HG03139 (cell line): ENCODE data around the gene SART1.

ENCODE experiments used
- ATAC-seq: cut with Tn5 transposase; IDR thresholded peaks from one replicate; pipeline ENCODE4 v1.9.1; 2021; ENCODE audit not compliant: unreplicated experiment

The SART1 gene, protein sequence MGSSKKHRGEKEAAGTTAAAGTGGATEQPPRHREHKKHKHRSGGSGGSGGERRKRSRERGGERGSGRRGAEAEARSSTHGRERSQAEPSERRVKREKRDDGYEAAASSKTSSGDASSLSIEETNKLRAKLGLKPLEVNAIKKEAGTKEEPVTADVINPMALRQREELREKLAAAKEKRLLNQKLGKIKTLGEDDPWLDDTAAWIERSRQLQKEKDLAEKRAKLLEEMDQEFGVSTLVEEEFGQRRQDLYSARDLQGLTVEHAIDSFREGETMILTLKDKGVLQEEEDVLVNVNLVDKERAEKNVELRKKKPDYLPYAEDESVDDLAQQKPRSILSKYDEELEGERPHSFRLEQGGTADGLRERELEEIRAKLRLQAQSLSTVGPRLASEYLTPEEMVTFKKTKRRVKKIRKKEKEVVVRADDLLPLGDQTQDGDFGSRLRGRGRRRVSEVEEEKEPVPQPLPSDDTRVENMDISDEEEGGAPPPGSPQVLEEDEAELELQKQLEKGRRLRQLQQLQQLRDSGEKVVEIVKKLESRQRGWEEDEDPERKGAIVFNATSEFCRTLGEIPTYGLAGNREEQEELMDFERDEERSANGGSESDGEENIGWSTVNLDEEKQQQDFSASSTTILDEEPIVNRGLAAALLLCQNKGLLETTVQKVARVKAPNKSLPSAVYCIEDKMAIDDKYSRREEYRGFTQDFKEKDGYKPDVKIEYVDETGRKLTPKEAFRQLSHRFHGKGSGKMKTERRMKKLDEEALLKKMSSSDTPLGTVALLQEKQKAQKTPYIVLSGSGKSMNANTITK

DNA sequence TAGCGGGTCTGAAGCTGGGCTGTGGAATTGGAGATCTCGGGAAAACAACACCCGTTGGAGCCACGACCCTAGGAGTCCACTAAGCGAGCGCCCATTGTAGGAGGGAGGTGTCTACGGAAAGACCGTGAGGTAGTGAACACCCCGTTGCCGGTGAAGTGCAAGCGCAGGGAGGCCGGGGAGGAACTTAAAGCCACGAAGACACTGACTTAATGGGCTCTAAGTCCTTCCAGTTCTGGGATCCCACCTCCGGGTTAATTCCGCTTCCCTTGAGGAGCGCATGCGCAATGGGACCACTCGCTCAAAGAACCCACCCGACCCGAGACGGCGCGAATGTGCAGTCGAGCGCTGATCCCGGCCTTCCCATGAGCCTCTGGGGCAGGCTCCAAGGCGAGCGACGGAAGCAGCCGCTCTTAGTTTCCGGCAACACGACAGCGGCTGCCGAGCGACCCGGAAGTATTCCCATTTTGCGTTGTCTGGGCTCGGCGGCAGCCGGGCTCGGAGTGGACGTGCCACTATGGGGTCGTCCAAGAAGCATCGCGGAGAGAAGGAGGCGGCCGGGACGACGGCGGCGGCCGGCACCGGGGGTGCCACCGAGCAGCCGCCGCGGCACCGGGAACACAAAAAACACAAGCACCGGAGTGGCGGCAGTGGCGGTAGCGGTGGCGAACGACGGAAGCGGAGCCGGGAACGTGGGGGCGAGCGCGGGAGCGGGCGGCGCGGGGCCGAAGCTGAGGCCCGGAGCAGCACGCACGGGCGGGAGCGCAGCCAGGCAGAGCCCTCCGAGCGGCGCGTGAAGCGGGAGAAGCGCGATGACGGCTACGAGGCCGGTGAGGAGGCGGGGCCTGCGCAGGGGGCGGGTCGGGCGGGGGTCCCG is at the start of gene SART1:
SART1 (plus strand) TSS at position 468 of the 874 bp plus-strand sequence; CDS start at position 515, 47 bp downstream.
- peak; percentile 82 for ATAC-seq

DNA sequence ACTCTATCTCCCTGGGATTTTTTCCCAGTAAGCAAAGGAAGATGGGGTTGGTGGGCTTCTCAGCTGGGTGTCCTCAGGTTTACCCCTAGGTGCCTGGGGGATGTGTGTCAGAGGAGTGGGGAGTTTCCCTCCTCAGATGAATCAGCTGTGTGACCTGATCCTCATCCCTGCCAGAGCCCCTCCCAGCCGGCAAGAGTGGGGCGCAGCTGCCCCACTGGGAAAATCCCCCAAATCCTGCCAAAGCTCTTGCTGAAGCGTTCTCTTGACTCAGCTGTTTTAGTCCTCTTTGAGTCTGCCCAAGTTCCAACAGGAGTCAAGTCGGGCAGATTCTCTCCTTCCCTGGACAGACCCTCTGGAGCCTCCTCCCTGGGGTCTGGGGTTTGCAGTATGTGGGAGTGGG is 48.7 kb upstream of the SART1 start:
- no peak for ATAC-seq

DNA sequence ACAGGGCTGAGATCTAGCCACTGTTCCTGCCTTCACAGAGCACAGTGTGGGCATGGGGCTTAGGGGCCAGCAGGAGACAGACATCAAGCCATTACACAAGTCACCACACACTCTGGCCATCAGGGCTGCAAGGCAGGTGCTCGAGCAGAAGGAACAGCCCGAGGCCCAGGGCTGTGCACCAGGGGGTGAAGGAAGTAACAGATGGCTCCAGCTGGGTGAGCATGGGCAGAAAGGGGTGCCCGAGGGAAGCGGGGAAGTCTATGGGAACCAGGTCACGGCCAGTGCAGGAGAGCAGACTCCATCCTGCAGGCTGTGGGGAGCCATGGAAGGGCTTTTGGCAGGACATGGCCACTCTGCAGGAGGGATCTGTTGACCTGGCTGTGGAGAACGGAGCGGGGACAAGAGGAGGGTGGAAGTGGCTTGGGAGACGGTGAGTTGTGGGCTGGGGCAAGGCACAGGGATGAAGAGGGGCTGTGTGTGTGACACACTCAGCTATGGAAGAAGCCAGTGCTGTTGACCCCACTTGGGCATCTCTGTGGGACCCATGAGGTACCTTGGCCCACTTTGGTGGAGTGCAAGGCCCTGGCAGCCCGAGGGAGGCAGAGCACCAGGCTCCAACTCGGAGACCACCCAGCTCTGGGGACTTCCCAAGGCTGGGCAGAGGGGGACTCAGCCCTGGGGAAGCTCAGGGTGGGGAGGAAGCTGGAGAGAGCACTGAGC is 46.3 kb upstream of the SART1 start:
- ATAC-seq, result no peak

DNA sequence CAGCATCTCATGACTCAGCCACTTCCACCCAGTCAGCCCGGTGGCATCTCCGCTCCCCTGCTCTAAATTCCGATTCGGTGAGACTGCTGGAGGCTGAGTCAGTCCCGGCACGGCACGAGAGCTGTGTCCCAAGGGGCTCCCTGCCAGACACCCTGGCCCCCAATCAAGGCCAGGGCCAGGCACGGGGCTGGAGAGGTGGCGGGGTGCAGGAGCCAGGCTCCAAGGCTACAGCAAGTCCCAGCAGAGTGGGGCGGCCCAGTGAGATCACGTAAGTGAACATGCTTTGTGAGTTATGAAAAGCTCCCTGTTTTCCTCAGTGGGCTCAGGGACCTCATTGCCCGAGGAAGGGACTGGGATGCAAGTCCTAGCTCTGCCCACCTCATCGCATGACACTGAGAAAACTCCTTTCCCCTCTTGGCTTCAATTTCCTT is 45.7 kb upstream of the SART1 start:
- ATAC-seq, result no peak

DNA sequence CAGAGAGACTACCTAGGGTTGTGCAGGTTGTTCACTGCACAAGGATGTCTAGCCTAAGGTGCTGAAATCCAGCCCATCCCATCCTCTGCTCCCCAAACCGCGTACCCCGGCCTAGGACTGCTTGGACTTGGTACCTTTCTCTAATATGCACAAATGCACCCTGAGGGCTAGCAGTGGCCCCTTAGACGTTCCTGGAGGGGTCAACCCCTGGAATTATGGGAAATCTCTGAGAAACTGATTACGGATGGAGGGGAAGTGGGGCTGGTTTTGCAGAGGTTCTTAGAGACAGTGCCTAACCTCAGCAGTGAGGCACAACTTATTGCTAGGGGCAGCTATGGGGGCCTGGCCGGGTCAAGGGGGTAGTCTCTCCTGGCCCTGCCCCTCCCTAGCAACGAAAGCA is 45.1 kb upstream of the SART1 start:
- no peak for ATAC-seq

DNA sequence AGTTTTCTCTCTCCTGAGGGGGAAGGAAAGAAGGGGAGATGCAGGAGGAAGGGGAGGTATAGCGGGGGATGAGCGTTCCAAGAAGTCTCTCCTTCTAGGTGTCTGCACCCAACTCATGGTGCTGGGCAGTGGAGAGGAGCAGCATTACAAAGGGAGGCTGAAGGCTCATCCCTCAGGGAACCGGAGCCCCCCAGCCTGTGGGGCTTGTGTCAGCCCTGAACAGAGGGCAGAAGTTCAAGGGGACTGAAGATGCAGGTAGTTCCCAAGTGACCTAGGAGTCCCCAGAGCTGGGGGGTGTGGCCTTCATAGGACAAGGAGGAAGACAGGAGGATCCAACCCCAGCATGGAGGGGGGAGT is 44.5 kb upstream of the SART1 start:
- no peak for ATAC-seq

DNA sequence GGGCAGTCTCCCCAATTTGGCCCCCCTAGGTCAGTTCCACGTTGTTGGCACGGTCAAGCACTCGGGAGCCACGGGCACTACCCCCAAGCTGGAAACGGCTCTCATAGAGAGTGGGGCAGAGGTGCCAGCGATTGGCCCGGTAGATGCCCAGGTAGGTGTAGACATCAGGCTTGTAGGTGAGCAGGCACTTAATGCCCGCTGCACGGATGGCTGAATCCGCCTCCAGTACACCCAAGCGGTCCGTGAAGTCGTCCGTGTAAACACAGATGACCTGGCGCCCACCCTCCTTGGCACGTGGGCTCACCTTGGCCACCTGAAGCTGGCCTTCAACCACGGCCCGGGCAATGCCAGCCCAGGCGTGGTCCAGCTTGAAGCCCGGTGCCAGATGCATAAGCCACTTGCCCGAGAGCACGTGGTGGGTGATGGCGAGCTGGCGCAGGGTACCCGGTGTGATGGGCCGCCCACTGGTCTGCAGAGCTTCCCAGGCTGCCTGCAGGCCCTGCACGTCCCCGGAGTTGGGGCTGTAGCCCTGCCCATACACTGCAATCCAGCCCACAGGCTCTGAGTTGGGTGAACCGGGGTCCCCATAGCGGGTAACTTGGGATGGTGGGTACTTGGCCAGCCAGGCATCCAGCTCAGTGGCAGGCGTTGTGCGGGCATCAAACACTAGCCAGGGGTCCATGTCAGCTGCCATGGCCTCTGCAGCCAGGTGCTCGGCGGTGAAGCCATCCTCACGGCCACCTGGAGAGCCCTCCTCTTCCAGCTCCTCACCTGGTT is 43.9 kb upstream of the SART1 start:
- no peak for ATAC-seq

DNA sequence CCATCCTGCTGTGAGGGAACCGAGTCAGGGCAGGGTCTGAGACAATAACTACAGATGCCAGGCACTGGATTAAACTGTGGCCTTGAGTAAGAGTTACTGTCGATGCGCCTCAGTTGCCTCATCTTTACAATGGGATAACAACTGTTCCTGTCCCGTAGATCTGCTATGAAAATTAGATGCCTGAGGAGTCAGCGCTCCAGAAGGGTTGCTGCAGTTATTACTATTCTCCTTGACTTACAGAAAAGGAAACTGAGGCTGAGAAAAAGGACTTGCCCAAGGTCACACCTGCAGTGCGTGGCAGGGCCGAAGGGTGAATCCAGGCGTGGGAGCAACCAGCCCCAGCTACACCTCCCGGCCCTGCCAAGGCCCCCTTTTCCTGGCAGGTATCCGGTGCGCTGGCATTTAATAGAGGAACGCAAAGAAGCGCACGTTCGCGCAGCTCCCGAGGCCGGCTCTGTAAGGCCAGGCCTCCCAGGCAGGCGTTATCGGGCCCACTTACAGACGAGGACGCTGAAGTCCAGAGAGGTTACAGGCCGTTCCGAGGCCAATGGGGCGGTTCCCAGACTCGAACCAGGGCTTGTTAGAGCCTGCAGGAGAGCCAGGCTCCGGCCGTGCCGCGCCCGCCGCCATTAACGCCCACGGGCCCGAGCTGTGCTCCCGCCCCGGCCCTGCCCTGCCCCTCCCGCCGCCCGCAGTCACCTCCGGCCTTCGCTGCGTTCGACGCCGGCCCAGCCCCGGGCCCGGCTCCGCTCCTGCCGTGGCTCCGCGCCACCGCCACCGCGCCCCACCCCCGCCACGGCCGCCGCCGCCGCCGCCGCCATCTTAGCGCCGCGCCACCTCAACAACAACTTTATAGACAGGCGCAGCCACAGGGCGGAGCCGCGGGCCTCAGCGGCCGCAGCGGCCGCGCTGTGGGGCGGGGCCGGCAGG is 43.1 kb upstream of the SART1 start, which contains the start of gene C11orf68:
C11orf68 (minus strand) TSS at position 852 of the 930 bp plus-strand sequence; CDS start at position 821, 31 bp downstream.
- ATAC-seq, result peak; percentile 44

DNA sequence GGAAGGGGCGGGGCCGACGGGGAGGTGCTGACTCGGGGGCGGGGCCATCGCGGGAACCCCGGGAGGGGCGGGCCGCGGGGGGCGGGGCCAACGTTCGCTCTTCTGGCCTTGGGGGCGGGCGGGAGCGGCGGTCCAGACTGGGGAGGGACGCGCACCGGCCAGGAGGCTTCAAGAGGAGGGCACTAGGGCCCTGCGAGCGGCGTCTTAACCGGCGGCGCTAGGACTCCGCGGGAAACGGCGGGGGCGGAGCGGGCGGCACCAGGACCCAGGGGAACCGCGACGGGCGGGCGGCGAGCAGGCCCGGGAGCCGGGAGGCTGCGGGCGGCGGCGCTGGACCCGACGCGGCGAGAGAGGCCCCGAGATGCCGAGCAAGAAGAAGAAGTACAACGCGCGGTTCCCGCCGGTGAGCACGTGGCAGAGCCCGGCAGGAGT is 42.4 kb upstream of the SART1 start, which contains the start of gene DRAP1:
DRAP1 (plus strand) TSS at position 286 of the 432 bp plus-strand sequence; CDS start at position 362, 76 bp downstream.
- ATAC-seq, result peak; percentile 76

DNA sequence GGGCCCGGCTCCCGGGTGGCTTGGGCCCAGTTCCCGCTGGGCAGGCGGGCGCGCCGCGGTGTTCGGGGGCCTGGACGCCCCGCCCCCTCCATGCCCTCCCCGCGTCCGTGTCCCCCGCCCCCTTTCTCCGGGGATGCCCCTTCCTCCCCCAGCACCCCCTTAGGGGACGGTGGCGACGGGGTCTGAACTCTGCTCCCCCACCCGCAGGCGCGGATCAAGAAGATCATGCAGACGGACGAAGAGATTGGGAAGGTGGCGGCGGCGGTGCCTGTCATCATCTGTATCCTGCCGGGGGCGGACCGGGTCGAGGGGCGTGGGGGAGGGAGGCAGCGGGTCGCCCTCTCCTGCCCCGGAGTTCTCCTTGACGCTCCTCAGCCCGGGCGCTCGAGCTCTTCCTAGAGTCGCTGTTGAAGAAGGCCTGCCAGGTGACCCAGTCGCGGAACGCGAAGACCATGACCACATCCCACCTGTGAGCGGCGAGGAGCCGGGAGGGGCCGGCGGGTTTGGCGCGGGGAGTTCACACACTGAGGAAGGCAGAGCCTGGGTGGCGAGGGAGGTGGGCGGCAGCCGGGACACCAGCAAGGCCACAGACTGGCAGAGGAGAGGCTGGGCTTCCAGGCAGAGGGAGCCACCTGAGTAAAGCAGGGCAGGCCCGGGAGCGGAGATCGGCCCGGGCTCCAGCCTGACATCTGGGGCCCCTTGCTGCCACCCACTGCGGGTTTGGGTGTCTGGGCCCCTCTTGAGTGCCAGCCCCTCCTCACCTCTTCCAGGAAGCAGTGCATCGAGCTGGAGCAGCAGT is 41.8 kb upstream of the SART1 start:
- ATAC-seq, result peak; percentile 12

DNA sequence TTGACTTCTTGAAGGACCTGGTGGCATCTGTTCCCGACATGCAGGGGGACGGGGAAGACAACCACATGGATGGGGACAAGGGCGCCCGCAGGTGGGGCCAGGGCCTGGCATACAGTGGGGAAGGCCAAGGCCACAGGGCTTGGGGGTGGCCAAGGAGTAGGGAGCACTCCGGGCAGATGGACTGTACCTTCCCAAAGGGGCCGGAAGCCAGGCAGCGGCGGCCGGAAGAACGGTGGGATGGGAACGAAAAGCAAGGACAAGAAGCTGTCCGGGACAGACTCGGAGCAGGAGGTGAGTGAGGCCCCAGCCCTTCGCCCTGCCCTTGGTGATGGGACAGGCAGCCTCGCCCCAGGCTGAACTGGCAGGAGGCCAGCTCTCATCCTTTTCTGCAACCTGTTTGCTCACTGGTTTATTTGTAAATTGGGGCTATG is 41.1 kb upstream of the SART1 start:
- no peak for ATAC-seq

DNA sequence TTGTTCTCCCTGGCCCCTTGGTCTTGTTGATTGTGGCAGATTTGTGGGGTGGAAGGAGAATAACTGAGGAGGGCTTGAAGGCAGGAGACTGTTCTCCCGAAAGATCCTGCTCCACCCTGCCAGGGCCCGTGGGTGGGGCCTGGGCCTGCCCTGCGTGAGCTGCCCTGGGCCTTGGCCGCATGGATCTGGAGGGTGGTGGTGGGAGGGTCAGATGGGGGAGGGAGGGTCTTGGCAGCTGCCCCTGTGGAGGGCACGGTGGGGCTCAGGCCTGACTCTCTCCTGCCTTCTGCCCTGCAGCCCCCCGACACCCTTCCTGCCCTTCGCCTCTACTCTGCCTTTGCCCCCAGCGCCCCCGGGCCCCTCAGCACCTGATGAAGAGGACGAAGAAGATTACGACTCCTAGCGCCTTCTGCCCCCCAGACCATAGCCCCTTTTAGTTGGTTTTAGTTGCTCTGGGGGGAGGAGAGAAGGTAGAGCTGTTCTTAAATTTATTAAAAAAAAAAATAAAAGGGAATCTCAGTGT is 40.4 kb upstream of the SART1 start:
- ATAC-seq, result no peak

DNA sequence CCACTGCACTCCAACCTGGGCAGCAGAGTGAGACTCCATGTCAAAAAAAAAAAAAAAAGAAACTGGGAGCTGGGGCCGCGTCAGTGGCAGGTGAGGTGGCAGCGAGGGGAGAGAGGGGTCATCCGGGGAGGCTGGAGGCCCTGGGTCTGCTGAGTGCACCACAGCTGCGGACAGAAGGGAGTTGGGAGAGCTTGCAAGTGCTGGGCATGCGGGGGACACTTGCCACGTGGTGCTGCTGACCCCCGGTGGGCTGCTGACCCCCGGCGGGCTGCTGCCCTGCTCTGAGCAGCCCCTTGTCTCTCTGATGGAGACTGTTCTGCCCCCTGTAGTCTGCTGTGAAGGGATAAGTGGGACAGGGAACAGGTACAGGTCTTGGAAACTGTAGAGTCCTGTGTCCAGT is 39.7 kb upstream of the SART1 start:
- ATAC-seq, result no peak

DNA sequence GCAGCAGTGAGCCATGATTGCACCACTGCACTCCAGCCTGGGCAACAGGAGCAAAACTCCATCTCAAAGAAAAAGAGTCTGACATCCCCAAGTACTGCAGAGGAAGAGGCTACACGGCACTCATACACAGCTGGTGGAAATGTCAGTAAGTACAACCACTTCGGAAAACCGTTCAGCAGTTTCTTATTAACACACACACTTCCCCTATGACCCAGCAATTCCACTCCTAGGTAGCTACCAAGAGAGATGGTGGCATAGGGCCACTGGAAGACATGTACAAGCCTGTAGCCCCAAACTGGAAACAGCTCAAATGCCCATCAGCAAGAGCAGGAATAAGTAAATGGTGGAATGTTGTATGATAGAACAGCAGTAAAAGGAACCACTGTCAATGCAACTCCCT is 39.0 kb upstream of the SART1 start:
- no peak for ATAC-seq

DNA sequence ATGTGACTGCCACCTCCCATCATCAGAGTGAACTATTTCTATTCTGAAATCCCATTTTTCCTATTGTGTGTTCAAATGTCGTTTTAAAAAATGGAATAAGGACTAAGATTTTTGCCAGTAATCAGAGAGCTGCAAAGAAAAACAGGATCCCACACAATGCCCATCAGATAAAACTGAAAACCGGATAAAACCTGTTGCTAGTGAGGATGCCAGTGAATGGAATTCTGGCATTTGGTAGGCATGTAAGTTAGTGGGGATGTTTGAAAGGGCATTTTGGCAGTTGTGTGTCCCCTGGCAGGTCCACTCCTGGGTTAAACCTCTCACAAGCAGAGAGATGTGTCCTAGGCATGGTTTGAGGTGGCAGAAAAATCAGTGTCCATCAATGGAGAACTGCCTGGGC is 36.1 kb upstream of the SART1 start:
- no peak for ATAC-seq

DNA sequence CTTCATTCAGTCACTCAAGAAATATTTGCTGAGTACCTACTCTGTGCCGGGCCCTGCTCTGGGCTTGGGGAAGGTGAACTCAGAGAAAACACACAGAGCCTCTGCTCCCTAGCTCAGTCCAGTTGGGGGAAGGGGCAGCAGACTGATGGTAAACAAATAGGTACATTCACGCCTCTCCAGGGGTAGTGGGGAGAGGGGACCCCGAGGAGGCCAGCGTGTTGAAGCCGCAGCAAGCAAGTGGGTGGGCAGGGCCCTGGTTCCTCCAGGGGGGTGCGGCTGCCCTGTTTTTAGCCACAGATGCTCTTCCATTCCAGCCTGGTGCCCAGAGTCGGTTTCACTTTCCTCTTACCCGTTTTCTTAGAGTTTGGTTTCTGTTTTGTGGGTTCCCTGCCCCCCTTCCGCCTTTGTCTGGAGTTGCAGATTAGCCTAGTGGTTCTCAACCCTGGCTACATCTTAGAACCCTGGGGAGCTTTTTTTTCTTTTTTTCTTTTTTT is 33.6 kb upstream of the SART1 start:
- ATAC-seq, result peak; percentile 76

DNA sequence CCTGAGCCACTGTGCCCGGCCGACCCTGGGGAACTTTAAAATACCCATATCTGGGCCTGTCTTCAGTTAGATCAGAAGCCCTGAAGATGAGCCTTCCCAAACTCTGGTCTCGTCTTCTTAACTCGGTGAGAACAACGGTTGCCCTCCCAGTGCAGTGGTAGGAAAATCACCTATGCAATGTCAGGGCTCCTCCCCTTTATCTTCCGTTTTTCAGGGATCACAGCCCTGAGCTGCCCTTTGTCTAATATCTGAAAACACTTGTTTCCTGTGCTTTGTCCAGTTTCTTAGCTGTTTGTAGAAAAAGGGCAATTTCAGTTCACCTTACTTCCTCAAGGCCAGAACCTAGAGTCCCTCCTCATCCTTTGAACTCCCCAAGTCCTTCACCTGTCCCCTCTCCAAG is 32.9 kb upstream of the SART1 start:
- ATAC-seq, result no peak
